ENCODE measurements around the gene TPP1. TPM values are rescaled to one million over a fixed set of nuclear protein-coding genes. Genes with fewer than 3 reads are reported as not detected.

Gene TPP1
- total and polyA plus RNA-seq, 2 of the 13 experiments (the other 11 are each of a cell fraction or from before 2014, with no cell fraction given): 13.9 to 74.6 TPM

DNA sequence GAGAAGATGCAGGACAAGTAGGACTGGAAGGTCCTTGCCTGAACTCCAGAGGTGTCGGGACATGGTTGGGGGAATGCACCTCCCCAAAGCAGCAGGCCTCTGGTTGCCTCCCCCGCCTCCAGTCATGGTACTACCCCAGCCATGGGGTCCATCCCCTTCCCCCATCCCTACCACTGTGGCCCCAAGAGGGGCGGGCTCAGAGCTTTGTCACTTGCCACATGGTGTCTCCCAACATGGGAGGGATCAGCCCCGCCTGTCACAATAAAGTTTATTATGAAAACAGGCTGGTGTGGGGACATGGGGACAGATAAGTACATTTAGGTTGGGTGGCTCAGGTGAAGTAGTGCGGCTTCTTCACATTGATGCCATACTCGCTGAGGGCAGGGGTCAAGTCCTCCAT lies 8.6 kb downstream of the TPP1 start:
- H3K27ac ChIP-seq (ENCODE audit: extremely low read length, insufficient read depth, low read length): no peak overlapping the region
- H3K4me2 ChIP-seq (ENCODE audit: low read depth, low read length): peak overlapping the region; percentile 96
- peaks cover 22% of the 10 kb centered on the region for H3K79me2 ChIP-seq (ENCODE audit: insufficient read depth, low read length)
- TF ChIP-seq KMT2B (CRISPR knock-in tag; IDR thresholded peaks at IDR 0.05) (no peak), XBP1 (CRISPR knock-in tag; IDR thresholded peaks at IDR 0.05) (no peak), KLF11 (CRISPR knock-in tag; IDR thresholded peaks at IDR 0.05) (no peak)
- peaks cover 52% of the 10 kb centered on the region for H3K4me1 ChIP-seq (ENCODE audit: insufficient read depth, low read length)
- intact Hi-C loops (cut with micrococcal nuclease; ENCODE audit: unreplicated experiment): loop anchor here (5.0 kb wide), 1 partner anchor 128 kb away; the partner anchor contains the start of genes ARFIP2 and TIMM10B
- in situ Hi-C loops (cut with HindIII; ENCODE audit: extremely low pct_ligation_motif_present, low pct_unique_long_range_greater_than_20kb): no loop called here
- 91% methylated on average over 3 of the region's 6 CpGs for WGBS (ENCODE audit: low lambda C conversion rate)
- POLR2A ChIA-PET: interaction anchor here (2.1 kb wide), 1 partner anchor 8 kb away, joined by 6 read pairs; the partner anchor contains the start of gene TPP1
- H3K9me3 ChIP-seq (ENCODE audit: low read length): no peaks in the 10 kb centered on the region
- DNase-seq (ENCODE audit: low spot score) (no peak), FAIRE-seq (no peak), ATAC-seq (no peak)
- H3K4me3 ChIP-seq (replicated peaks in 1 of 3; ENCODE audit: insufficient read depth in 1 of 3, low read depth in 2 of 3, low read length in 3 of 3): no peak overlapping the region
- BruUV-seq (replicated peaks): TSS peak; percentile 44
- H2AFZ ChIP-seq (ENCODE audit: low read length): no peak overlapping the region
- peaks cover 21 to 47% of the 10 kb centered on the region in 2 experiments for H3K36me3 ChIP-seq (replicated peaks in 1 of 2; ENCODE audit: control insufficient read depth in 1 of 2, insufficient read depth in 2 of 2, low read length in 2 of 2)
- CTCF ChIA-PET (ENCODE audit: low intra/inter-chr PET ratio, low total read pairs): no interaction called here
- no peaks in the 10 kb centered on the region for H3K27me3 ChIP-seq (ENCODE audit: control insufficient read depth in 1 of 2, insufficient read depth in 2 of 2, low read length in 2 of 2)
- H4K20me1 ChIP-seq (ENCODE audit: insufficient read depth, low read length): no peaks in the 10 kb centered on the region
- H3K9ac ChIP-seq (ENCODE audit: insufficient read depth, low read depth, low read length): no peak overlapping the region

DNA sequence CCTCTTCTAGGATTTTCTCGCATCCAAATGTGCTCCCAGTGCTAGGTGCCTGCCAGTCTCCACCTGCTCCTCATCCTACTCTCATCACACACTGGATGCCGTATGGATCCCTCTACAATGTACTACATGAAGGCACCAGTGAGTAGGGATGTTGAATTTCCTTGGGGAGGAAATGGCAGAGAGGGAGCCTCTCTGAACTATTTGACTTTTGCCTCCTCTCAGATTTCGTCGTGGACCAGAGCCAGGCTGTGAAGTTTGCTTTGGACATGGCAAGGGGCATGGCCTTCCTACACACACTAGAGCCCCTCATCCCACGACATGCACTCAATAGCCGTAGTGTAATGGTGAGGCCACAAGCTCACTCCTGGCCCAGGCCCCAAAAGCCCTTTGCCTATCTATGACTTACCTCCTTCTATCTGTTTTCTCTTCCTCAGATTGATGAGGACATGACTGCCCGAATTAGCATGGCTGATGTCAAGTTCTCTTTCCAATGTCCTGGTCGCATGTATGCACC lies 9.7 kb downstream of the TPP1 start:
- WGBS (ENCODE audit: low lambda C conversion rate): 84% methylated on average over 8 of the region's 8 CpGs
- no peak overlapping the region for H3K9ac ChIP-seq (ENCODE audit: insufficient read depth, low read depth, low read length)

More for the DNA sequence above, 9.7 kb downstream of the TPP1 start:
- DNase-seq (ENCODE audit: low spot score): no peak
- ATAC-seq: no peak
- H3K79me2 ChIP-seq (ENCODE audit: insufficient read depth, low read length): peaks cover 32% of the 10 kb centered on the region
- H2AFZ ChIP-seq (ENCODE audit: low read length): no peak overlapping the region
- H3K4me1 ChIP-seq (ENCODE audit: insufficient read depth, low read length): peaks cover 61% of the 10 kb centered on the region
- POLR2A ChIA-PET: interaction anchor here (2.1 kb wide), 1 partner anchor 9 kb away, joined by 6 read pairs; the partner anchor contains the start of gene TPP1
- intact Hi-C loops (cut with micrococcal nuclease; ENCODE audit: unreplicated experiment) (loop anchor here (5.0 kb wide), 1 partner anchor 127 kb away; the partner anchor contains the start of genes ARFIP2 and TIMM10B), in situ Hi-C loops (cut with HindIII; ENCODE audit: extremely low pct_ligation_motif_present, low pct_unique_long_range_greater_than_20kb) (loop anchor here (10.0 kb wide), 1 partner anchor 125 kb away; the partner anchor contains the start of genes ARFIP2 and TIMM10B)
- 0 out of 4 replicates have a peak, but pooled peaks of 1 of the 2 experiments have one; percentile 11 for TF ChIP-seq POLR2A (IDR thresholded peaks at IDR 0.05; ENCODE audit: insufficient read depth in 1 of 2, low read depth in 2 of 2, low read length in 2 of 2)
- TF ChIP-seq ZNF260 (CRISPR knock-in tag; IDR thresholded peaks at IDR 0.05; ENCODE audit: borderline replicate concordance, low read depth): no peak
- no peak for TF ChIP-seq PHF21A (CRISPR knock-in tag; IDR thresholded peaks at IDR 0.05)
- TF ChIP-seq, protein P1, sequence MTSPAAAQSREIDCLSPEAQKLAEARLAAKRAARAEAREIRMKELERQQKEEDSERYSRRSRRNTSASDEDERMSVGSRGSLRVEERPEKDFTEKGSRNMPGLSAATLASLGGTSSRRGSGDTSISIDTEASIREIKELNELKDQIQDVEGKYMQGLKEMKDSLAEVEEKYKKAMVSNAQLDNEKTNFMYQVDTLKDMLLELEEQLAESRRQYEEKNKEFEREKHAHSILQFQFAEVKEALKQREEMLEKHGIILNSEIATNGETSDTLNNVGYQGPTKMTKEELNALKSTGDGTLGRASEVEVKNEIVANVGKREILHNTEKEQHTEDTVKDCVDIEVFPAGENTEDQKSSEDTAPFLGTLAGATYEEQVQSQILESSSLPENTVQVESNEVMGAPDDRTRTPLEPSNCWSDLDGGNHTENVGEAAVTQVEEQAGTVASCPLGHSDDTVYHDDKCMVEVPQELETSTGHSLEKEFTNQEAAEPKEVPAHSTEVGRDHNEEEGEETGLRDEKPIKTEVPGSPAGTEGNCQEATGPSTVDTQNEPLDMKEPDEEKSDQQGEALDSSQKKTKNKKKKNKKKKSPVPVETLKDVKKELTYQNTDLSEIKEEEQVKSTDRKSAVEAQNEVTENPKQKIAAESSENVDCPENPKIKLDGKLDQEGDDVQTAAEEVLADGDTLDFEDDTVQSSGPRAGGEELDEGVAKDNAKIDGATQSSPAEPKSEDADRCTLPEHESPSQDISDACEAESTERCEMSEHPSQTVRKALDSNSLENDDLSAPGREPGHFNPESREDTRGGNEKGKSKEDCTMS (CRISPR knock-in tag; conservative IDR thresholded peaks at IDR 0.05): no peak
- TF ChIP-seq SALL1 (CRISPR knock-in tag; IDR thresholded peaks at IDR 0.05): no peak
- H3K9me3 ChIP-seq (ENCODE audit: low read length): no peaks in the 10 kb centered on the region
- no peak overlapping the region for H3K27ac ChIP-seq (ENCODE audit: extremely low read length, insufficient read depth, low read length)
- CTCF ChIA-PET (ENCODE audit: low intra/inter-chr PET ratio, low total read pairs): no interaction called here
- no peak overlapping the region for H3K4me3 ChIP-seq (replicated peaks in 1 of 3; ENCODE audit: insufficient read depth in 1 of 3, low read depth in 2 of 3, low read length in 3 of 3)
- H3K27me3 ChIP-seq (ENCODE audit: control insufficient read depth in 1 of 2, insufficient read depth in 2 of 2, low read length in 2 of 2): no peaks in the 10 kb centered on the region
- no peaks in the 10 kb centered on the region for H4K20me1 ChIP-seq (ENCODE audit: insufficient read depth, low read length)
- no peak for FAIRE-seq
- H3K36me3 ChIP-seq (replicated peaks in 1 of 2; ENCODE audit: control insufficient read depth in 1 of 2, insufficient read depth in 2 of 2, low read length in 2 of 2): peaks cover 21 to 38% of the 10 kb centered on the region in 2 experiments
- no peak overlapping the region for H3K4me2 ChIP-seq (ENCODE audit: low read depth, low read length)
- no TSS peak for BruUV-seq (replicated peaks)

Measured in HepG2 (cell line).